GM20431 (cell line): ENCODE measurements around the gene ACTG2.

Experiments
- in situ Hi-C: fragments of 300-500 bp; cut with MseI, MboI; formaldehyde crosslinking; loops from one replicate; pipeline ENCODE4 v1.15.0; 2020; ENCODE audit warnings: low sequenced_read_pairs; ENCODE audit not compliant: unreplicated experiment

The ACTG2 gene

DNA sequence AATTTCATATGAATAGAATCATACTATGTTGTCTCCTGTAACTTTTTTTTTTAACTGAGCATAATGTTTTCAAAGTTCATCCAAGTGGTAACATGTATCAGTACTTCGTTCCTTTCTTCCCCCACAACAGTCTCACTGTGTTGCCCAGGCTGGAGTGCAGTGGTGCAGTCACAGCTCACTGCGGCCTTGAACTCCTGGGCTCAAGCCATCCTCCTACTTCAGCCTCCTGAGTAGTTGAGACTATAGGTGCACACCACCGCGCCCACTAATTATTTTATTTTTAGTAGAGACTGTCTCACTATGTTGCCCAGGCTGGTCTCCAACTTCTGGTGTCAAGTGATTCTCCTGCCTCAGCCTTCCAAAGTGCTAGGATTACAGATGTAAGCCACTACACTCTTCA lies 68.5 kb downstream of the ACTG2 start:
- in situ Hi-C loops, result no loop called here

DNA sequence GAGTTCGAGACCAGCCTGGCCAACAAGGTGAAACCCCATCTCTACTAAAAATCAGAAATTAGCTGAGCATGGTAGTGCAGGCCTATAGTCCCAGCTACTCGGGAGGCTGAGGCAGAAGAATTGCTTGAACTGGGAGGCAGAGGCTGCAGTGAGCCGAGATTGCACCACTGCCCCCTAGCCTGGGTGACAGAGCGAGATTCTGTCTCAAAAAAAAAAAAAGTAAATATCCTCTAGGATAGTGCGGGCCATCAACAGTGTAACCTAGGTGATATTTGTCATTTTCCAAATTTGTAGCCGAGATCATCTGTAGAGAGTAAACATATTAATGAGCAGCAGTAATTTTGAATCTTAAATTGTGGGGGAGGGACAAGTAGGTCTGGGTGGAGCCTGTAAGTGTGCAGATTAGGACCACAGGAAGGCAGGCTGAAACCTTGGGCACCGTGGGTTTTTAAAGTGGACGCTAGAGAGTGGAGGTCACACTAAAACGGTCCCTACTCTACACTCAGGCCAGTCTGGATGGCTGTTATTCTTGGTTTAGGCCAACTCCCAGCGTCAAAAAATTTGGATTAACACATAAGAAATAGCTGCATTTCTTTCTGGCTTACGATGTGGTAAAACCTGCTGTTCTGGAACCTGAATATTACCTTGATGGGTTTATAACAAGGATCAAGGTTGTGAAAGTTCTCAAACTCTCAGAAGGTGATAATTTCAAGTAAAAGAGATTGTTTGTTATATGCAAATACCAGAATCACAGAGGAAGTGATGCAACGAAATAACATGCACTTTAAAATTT lies 69.2 kb downstream of the ACTG2 start:
- in situ Hi-C loops, result no loop called here

DNA sequence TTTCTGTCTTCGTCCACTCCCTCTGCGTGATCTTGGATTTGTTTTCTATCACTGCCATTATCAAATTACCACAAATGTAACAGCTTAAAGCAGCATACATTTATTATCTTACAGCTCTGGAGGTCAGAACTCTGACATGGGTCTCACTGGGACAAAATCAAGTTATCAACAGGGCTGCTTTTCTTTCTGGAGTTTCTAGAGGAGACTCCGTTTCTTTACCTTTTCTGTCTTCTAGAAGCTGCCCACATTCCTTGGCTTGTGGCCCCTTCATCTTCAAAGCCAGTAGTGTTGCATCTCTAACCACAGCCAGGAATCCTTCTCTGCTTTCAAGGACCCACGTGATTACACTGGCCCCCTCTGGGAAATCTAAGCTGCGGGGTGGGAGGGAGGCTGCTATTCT lies 70.0 kb downstream of the ACTG2 start:
- in situ Hi-C loops, result no loop called here

DNA sequence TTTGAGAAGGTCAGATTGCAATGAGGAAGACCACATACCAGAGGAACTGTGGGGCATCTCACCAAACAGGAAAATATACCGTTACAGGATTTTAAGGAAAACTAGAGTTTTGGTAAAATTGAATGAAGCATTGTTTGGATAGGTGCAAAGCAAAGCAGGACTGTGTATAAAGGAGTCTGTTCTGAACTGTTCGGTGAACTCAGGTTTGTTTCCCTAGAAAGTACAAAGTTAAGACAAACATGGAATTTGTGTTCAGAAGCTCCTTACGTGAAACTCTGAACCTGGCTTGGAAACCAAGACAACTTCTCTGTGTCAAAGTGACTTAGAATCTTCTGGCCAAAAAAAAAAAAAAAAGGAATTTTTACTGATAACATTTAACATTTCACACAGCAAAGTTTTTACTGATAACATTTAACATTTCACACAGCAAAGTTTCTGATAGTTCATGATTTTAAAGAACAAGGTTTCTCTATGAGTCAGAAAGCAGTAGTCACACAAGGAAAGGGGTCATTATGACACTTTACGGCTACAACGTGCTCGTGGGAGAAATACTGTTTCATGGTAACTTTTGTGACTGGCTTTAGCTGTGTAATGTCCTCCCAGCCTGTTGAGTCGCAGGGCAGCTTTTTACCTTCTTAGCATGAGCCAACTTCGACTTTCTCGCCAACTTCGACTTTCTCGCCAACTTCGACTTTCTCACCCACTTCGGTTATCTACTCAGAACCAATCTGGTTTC lies 70.7 kb downstream of the ACTG2 start:
- in situ Hi-C loops, result no loop called here

DNA sequence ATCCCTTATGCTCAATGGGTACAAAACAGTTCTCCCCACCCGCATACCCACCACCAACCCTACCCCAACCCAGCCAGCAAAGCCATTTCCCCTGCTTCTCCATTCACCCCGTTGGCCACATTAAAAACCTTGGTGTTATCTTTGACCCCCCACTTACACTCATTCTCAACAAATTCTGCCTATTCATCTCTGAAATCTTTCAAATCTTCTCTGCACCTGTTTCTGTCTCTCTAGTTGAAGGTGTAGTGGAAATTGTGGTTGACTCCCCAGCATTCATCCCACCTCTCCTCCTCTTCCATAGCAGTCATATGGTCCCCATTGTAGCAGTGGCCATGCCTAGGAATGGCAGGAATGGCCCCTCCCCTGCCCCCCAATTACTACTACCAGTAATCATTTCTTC lies 71.4 kb downstream of the ACTG2 start:
- in situ Hi-C loops, result no loop called here

DNA sequence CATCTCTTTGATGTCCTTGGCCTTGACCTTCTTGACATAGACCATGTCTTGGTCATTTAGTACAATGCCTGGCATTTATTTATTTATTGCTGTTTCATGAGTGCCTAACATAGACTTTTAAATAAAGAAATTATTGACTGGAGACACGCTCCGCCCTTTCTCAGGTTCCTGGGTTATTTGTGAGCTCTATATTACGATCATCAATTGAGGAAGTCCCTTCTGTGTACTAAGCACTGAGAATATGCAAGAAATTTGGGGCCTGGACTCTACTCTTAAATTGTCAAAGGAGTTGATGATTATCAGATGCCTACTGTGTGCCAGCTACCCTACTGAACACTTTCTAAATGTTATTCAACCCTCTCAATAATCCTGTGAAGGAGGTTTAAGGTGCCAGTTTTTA lies 72.2 kb downstream of the ACTG2 start:
- in situ Hi-C loops, result no loop called here

DNA sequence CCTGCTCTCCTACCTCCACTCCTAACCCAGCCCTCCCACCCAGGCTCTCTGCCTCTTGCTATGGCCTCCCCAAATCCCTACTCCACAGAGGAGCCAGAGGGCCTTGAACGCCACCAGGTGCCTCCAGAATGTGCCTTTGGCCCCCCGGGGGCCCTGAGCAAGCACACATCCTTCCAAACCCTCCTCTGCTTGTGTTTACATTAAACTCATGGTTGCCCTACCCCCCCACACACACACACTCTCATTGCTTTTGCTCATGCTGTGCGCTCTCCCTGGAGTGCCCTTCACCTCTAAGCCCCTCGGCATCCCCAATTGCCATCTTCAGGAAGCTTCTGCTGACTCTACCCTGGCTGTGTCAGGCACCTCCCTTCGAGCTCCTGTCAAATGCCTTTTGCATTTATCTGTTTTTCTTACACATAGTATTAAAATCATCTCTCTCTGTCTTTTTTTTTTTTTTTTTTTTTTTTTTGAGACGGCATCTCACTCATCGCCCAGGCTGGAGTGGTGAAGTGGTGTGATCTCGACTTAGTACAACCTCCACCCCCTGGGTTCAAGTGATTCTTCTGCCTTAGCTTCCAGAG lies 75.6 kb downstream of the ACTG2 start:
- in situ Hi-C loops, result no loop called here

DNA sequence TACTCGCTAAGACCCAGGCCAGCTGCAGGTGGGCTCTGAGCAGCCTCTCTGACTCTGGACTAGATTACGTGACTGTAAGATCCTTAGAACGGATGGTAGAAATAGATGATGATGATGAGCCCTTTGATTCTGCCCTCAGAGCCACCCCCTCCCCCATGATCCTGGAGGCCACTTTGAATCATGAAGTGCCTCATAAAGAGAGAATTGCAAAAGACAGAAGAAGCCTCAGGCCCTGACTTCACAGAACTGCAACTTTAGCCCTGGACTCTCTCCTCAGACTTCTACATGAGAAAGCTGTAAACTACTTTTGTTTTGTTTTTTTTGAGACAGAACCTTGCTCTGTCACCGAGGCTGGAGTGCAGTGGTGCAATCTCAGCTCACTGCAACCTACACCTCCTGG lies 76.5 kb downstream of the ACTG2 start:
- in situ Hi-C loops, result no loop called here
